ENCODE measurements around the gene DEGS2.

DNA sequence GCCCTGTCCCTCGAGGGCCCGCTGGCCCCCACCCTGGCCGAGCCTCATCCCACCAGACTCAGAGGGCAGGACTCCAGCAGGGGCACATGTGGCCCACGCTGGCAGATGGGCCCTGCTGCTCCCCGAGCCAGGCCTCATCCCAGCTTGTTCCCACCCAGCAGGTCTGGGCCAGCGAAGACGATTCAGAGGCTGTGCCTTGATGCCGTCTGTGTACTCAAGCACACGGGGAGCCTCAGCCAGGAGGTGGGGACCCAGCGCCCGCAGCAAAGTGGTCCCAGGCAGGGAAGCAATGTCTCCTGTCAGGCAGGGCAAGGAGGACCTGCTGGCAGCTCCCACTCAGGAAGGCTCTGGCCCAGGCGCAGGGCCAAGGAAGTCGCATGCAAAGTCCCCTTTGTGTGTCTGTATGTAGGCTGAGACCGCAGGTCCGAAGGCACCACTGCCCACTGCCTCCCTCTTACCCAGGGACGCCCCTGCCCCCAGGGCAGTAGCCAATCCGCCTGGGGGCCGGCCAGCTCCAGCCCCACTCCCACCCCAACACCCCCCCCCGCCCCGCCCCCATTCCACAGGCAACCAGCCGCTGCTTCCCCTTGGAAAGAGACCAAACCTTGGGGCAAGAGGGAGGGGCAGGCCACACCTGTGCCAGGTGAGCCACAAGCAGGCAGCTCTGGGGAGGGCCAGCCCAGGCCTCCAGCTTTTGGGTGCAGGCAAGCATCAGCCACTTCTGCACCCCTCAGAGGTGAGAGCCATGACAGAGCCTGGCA lies 9.4 kb downstream of the DEGS2 start:
- no peak for TF ChIP-seq POLR2A (IDR thresholded peaks at IDR 0.05)
- TF ChIP-seq, protein P1, sequence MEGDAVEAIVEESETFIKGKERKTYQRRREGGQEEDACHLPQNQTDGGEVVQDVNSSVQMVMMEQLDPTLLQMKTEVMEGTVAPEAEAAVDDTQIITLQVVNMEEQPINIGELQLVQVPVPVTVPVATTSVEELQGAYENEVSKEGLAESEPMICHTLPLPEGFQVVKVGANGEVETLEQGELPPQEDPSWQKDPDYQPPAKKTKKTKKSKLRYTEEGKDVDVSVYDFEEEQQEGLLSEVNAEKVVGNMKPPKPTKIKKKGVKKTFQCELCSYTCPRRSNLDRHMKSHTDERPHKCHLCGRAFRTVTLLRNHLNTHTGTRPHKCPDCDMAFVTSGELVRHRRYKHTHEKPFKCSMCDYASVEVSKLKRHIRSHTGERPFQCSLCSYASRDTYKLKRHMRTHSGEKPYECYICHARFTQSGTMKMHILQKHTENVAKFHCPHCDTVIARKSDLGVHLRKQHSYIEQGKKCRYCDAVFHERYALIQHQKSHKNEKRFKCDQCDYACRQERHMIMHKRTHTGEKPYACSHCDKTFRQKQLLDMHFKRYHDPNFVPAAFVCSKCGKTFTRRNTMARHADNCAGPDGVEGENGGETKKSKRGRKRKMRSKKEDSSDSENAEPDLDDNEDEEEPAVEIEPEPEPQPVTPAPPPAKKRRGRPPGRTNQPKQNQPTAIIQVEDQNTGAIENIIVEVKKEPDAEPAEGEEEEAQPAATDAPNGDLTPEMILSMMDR (IDR thresholded peaks at IDR 0.05): no peak

Data from right lobe of liver (tissue), 4 donors.